Upper lobe of left lung (tissue), 6 donors: ENCODE measurements around the gene CDK11A. TPM values are rescaled to one million over a fixed set of nuclear protein-coding genes. Genes with fewer than 3 reads are reported as not detected.
A peak's percentile ranks its signal among the peaks of the same experiment; 100 is the strongest.
"Not testable (repeated sequence)": the region's sequence is repeated elsewhere in the genome, so short reads cannot be mapped to it uniquely, and the experiment has no call there.

Source experiments
- ATAC-seq, 2 donors: fragments of 200-7000 bp; cut with Tn5 transposase; one replicate each; pipeline ENCODE4 v1.9.1; 2022; ENCODE audit warnings: mild to moderate bottlenecking in 2 of 2, moderate library complexity in 2 of 2; ENCODE audit not compliant: low FRiP score in 2 of 2
- DNase-seq, 2 donors: peaks; one replicate each; pipeline ENCODE4 v3.0.0-alpha.2; 2019 to 2020
- H3K27ac ChIP-seq, 4 donors: fragments of 200-600 bp; sonication (generic); one replicate each; pipeline ENCODE4 v1.5.1; 2016 to 2019
- H3K27me3 ChIP-seq, 4 donors: fragments of 200-600 bp; sonication (generic); one replicate each; pipeline ENCODE4 v1.5.1; 2017 to 2019
- H3K36me3 ChIP-seq, 4 donors: fragments of 200-600 bp; sonication (generic); one replicate each; pipeline ENCODE4 v1.5.1; 2016 to 2019
- H3K4me1 ChIP-seq, 4 donors: fragments of 200-600 bp; sonication (generic); one replicate each; pipeline ENCODE4 v1.5.1; 2018 to 2019
- H3K4me3 ChIP-seq, 4 donors: fragments of 200-600 bp; sonication (generic); one replicate each; pipeline ENCODE4 v1.5.1; 2017 to 2019; ENCODE audit warnings: mild to moderate bottlenecking in 2 of 4, moderate library complexity in 1 of 4
- H3K9me3 ChIP-seq, 4 donors: fragments of 200-600 bp; sonication (generic); one replicate each; pipeline ENCODE4 v1.5.1; 2018 to 2019
- EP300 ChIP-seq, 4 donors: sonication (generic); formaldehyde crosslinking; IDR thresholded peaks; one replicate each; pipeline ENCODE4 v1.5.1; 2017; ENCODE audit warnings: antibody characterized with exemption in 4 of 4, control low read depth in 2 of 4
- POLR2A ChIP-seq, 4 donors: fragments of 450-650 bp; IDR thresholded peaks; one replicate each; pipeline ENCODE4 v1.5.1; 2016 to 2017; ENCODE audit warnings: antibody characterized with exemption in 4 of 4, mild to moderate bottlenecking in 2 of 4
- POLR2AphosphoS5 ChIP-seq, 2 donors: sonication (generic); formaldehyde crosslinking; IDR thresholded peaks; one replicate each; pipeline ENCODE4 v1.5.1; 2017; ENCODE audit warnings: antibody characterized with exemption in 2 of 2
- WGBS, 2 donors: methylation state at CpG; one replicate each; pipeline ENCODE4 v1.1.5; 2017 to 2018; 5-methylcytosine and 5-hydroxymethylcytosine counted together
- total RNA-seq, 6 donors: library from RNA; depleted of rRNA in 4 of 6; stranded (reverse); fragments of >200 nt in 4 of 6; gene quantifications; one replicate each; pipeline versions ENCODE4 v1.1.0 to v1.2.1, GENCODE V29; 2016 to 2021
- TF ChIP-seq, protein P1 (sequence below), 6 experiments: fragments of 450-650 bp in 4 of 6; fragments of 200-600 bp in 2 of 6; sonication (generic) in 2 of 6; IDR thresholded peaks; one replicate each; pipeline ENCODE4 v1.5.1; 2016 to 2019; ENCODE audit warnings: antibody characterized with exemption in 6 of 6
- donor health status: DM: no; HTN: no; CAD: no; lungs with moderate emphysema.
- donor health status: DM: no; HTN: yes; CAD: no; lungs with severe emphysema.

The CDK11A gene
- total RNA-seq, 6 donors from 2014 or later: 23.9 to 417 (median 54.5) TPM

DNA sequence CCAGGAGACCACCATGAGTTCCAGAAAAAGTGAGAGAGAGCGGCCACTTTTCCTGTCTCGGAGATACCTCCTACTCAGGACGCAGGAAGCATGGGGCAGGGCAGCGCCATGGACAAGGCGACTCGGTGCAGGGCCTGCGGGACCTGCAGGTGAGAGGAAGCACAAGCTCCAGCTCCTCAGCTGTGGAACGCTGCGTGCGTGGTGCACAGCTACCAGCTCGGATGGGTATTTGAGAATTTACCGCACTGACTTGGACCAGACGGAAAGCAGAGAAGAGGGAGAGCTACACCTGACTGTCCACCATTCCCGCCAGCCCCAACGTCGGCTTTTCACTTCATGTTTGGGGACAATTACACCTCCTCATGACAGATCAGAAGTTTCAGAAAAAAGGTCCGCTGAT is 8.2 kb upstream of the CDK11A start:
- peaks cover 0 to 12% (median 1%) of the 10 kb centered on the region in 4 donors for H3K4me1 ChIP-seq
- DNase-seq (no peak), ATAC-seq (no peak)
- TF ChIP-seq EP300 (IDR thresholded peaks at IDR 0.05): no peak
- TF ChIP-seq POLR2AphosphoS5 (IDR thresholded peaks at IDR 0.05): no peak
- TF ChIP-seq, protein P1, sequence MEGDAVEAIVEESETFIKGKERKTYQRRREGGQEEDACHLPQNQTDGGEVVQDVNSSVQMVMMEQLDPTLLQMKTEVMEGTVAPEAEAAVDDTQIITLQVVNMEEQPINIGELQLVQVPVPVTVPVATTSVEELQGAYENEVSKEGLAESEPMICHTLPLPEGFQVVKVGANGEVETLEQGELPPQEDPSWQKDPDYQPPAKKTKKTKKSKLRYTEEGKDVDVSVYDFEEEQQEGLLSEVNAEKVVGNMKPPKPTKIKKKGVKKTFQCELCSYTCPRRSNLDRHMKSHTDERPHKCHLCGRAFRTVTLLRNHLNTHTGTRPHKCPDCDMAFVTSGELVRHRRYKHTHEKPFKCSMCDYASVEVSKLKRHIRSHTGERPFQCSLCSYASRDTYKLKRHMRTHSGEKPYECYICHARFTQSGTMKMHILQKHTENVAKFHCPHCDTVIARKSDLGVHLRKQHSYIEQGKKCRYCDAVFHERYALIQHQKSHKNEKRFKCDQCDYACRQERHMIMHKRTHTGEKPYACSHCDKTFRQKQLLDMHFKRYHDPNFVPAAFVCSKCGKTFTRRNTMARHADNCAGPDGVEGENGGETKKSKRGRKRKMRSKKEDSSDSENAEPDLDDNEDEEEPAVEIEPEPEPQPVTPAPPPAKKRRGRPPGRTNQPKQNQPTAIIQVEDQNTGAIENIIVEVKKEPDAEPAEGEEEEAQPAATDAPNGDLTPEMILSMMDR (IDR thresholded peaks at IDR 0.05): no peak
- TF ChIP-seq POLR2A (IDR thresholded peaks at IDR 0.05): no peak
- no peak overlapping the region for H3K4me3 ChIP-seq
- no peaks in the 10 kb centered on the region for H3K9me3 ChIP-seq
- no peak overlapping the region for H3K27ac ChIP-seq
- peaks cover 8 to 47% (median 27%) of the 10 kb centered on the region in 4 donors for H3K36me3 ChIP-seq
- 88 to 90% methylated on average over 17 of the region's 17 CpGs for WGBS, 2 donors
- no peaks in the 10 kb centered on the region for H3K27me3 ChIP-seq

DNA sequence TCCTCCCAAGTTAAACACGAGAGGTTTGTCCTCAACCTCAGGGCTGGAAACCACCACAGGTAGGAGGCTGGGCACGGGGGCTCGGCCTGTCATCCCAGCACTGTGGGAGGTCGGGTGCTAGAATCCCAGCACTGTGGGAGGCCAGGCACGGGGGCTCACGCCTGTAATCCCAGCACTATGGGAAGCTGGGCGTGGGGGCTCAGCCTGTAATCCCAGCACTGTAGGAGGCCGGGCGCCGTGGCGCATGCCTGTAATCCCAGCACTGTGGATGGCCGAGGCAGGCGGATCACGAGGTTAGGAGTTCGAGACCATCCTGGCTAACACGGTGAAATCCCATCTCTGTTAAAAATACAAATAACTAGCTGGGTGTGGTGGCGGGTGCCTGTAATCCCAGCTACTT is 6.7 kb upstream of the CDK11A start:
- Histone ChIP-seq H3K4me3 (no peak overlapping the region), H3K36me3 (peaks cover 8 to 43% (median 25%) of the 10 kb centered on the region in 4 donors), H3K27me3 (no peaks in the 10 kb centered on the region), H3K9me3 (no peaks in the 10 kb centered on the region), H3K27ac (no peak overlapping the region), H3K4me1 (peaks cover 0 to 12% (median 1%) of the 10 kb centered on the region in 4 donors)
- no peak for ATAC-seq
- WGBS, 2 donors: 97 to 98% methylated on average over 14 to 17 of the region's 17 CpGs
- peak in 1 of 2 donors; percentile 57 for DNase-seq
- TF ChIP-seq EP300 (IDR thresholded peaks at IDR 0.05): no peak
- no peak for TF ChIP-seq POLR2A (IDR thresholded peaks at IDR 0.05)
- TF ChIP-seq, protein P1 (IDR thresholded peaks at IDR 0.05): no peak
- no peak for TF ChIP-seq POLR2AphosphoS5 (IDR thresholded peaks at IDR 0.05)

DNA sequence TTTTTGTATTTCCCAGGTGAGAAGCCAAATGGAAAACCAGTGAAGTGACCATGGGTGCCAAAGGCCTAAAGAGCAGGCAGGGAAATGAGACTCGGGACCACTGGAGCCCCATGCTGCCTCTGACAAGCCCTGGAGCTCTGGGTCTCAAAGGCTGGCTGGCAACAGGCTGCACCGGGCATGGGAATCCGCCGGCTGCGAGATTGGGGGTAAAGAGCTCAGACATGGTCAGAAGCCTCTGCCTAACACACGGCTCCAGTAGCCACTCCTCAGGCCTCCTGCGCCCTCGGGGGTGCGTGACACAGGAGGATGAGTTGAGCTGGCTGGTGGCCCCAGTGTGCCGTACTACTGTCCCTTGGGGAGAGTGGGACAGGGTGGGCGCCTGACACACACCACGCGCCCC is 6.1 kb upstream of the CDK11A start:
- Histone ChIP-seq H3K36me3 (peaks cover 8 to 41% (median 25%) of the 10 kb centered on the region in 4 donors), H3K4me1 (peaks cover 0 to 12% (median 1%) of the 10 kb centered on the region in 4 donors)
- H3K9me3 ChIP-seq, DNase-seq, H3K27ac ChIP-seq, H3K4me3 ChIP-seq, H3K27me3 ChIP-seq: not testable (repeated sequence)
- WGBS, 2 donors: no CpG with 5 or more reads among the region's 13 CpGs
- ATAC-seq: peak in 1 of 2 donors; percentile 46

DNA sequence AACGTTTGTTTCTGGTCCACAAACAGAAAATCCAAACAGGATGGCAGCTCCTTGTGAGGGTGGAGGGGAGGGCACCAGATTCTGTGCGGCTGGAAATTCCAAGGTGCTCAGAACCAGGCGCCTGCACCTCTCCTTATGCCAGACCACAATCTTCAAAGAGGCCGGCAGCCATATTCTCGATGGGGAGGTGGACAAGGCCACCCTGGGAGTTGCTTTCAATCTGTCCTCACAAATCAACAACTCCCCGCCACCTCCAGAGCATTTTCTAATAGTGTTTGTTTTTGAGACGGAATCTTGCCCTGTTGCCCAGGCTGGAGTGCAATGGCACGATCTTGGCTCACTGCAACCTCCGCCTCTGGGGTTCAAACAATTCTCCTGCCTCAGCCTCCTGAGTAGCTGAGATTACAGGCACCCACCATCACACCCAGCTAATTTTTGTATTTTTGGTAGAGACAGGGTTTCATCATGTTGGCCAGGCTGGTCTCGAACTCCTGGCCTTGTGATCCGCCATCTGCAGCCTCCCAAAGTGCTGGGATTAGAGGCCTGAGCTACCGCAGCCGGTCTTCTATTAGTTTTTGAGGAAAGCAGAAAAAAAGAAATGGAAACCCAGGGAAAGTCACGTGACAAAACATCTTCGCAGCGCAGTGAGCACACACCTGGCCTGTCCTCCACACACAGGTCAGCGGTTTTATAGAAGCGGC is 5.1 kb upstream of the CDK11A start:
- ATAC-seq, H3K27me3 ChIP-seq, DNase-seq, H3K4me3 ChIP-seq, H3K9me3 ChIP-seq: not testable (repeated sequence)
- WGBS, 2 donors: 95 to 99% methylated on average over 11 to 12 of the region's 18 CpGs
- peak overlapping the region in 3 of 4 donors; percentile 59 to 79 (median 70) for H3K27ac ChIP-seq
- H3K4me1 ChIP-seq: peaks cover 0 to 12% (median 4%) of the 10 kb centered on the region in 4 donors
- H3K36me3 ChIP-seq: peaks cover 8 to 34% (median 22%) of the 10 kb centered on the region in 4 donors

DNA sequence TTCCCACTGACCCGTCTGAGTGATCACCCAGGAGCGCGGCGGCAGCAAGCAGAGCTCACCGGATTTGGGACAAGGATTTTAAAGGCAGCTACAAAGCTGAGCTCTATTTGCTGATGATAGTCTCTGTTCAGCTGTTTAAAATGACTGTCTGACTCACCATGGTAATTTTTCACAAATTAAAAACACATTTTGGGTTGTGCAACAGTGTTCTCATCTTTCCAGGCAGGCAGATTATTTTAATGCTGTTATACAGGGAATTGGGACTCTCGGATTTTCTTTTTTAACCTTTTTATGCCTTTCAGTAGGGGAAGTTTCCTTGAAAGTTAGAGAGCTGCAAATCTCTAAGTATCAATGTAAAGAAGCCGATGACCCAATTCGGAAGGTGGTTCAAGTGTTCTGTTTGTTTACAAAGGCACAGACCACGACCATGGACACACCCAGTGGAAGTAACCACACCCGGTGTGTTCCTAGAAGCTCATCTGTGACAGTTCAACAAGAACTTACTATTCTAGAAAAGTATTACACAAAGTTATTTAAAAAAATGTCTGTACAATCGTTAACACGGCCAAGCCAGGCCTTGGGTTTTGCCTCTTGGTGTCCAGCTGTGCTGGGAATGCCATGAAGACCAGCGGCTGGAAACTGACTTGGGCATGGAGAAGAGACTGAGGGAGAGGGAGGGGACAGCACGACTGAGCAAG is 4.3 kb upstream of the CDK11A start:
- ATAC-seq: peak in 1 of 2 donors; percentile 52
- H3K27me3 ChIP-seq, H3K9me3 ChIP-seq, H3K4me3 ChIP-seq, DNase-seq: not testable (repeated sequence)
- WGBS, 2 donors: 25 to 62% methylated on average over 5 to 11 of the region's 14 CpGs
- Histone ChIP-seq H3K36me3 (peaks cover 8 to 27% (median 19%) of the 10 kb centered on the region in 4 donors), H3K27ac (peak overlapping the region in 3 of 4 donors; percentile 59 to 79 (median 70)), H3K4me1 (peaks cover 0 to 12% (median 4%) of the 10 kb centered on the region in 4 donors)

DNA sequence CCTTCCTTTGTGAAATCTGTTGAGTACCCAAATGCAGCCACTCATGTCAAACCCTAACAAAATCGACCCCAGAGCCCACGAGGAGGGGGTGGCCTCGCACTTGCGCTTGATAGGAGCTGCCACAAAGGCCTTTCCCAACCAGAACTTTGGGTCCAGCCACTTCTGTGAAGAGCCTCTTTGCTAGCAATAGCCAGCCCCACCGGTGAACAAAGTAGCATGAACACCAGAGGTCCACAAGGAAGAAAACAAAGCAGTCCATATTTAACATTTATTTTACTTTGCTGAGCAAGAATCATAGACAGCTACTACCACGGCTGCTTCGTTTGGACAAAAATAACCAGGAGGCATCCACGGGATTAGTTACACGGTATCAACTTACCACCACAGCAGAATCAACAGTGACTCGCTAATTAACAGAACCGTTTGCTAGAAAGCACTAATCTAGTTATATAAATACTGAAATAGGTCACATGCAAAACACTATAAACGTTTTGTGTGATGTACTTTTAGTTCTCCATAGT is 3.0 kb upstream of the CDK11A start:
- not testable (repeated sequence) for DNase-seq, H3K9me3 ChIP-seq, H3K27me3 ChIP-seq, ATAC-seq, H3K4me3 ChIP-seq
- peaks cover 0 to 12% (median 4%) of the 10 kb centered on the region in 4 donors for H3K4me1 ChIP-seq
- H3K27ac ChIP-seq: peak overlapping the region in 1 of 4 donors; percentile 35
- H3K36me3 ChIP-seq: peaks cover 2 to 16% (median 9%) of the 10 kb centered on the region in 4 donors
- 85 to 88% methylated on average over 9 to 11 of the region's 12 CpGs for WGBS, 2 donors

DNA sequence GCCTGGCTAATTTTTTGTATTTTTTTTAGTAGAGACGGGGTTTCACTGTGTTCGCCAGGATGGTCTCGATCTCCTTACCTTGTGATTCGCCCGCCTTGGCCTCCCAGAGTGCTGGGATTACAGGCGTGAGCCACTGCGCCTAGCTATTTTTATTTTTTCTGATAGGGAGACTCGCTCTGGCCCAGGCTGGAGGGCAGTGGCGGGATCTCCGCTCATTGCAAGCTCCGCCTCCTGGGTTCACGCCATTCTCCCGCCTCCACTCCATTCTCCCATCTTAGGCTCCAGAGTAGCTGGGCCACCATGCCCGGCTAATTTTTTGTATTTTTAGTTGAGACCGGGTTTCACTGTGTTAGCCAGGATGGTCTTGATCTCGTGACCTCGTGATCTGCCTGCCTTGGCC is 1.9 kb upstream of the CDK11A start:
- not testable (repeated sequence) for H3K9me3 ChIP-seq, H3K36me3 ChIP-seq, DNase-seq, ATAC-seq, H3K4me3 ChIP-seq, H3K27me3 ChIP-seq
- WGBS, 2 donors: 95 to 98% methylated on average over 17 of the region's 17 CpGs
- H3K27ac ChIP-seq: peak overlapping the region in 1 of 4 donors; percentile 35
- peaks cover 0 to 12% (median 4%) of the 10 kb centered on the region in 4 donors for H3K4me1 ChIP-seq
